ENCODE data around the gene SIKE1.
"Not testable (repeated sequence)": the region's sequence is repeated elsewhere in the genome, so short reads cannot be mapped to it uniquely, and the experiment has no call there.

SIKE1 gene

GRCh38 chr1:114755006-114755931, 25.2 kb downstream of the SIKE1 start:
- DNase-seq (ENCODE audit: low read depth): no peak

- DNase-seq (ENCODE audit: low read depth): not testable (repeated sequence)
Observed at GRCh38 chr1:114753702-114754101, 26.8 kb downstream of the SIKE1 start.

- no peak for DNase-seq (ENCODE audit: low read depth)
Observed at GRCh38 chr1:114753143-114753542, 27.3 kb downstream of the SIKE1 start.

GRCh38 chr1:114750780-114751179, 29.7 kb downstream of the SIKE1 start:
- DNase-seq (ENCODE audit: low read depth): no peak

- DNase-seq (ENCODE audit: low read depth): no peak
Observed at GRCh38 chr1:114749835-114750234, 30.6 kb downstream of the SIKE1 start.

- DNase-seq (ENCODE audit: low read depth): no peak
Observed at GRCh38 chr1:114746450-114747121, 33.9 kb downstream of the SIKE1 start.

GRCh38 chr1:114745291-114745690, 35.2 kb downstream of the SIKE1 start:
- DNase-seq (ENCODE audit: low read depth): no peak

- DNase-seq (ENCODE audit: low read depth): no peak
Observed at GRCh38 chr1:114741963-114742746, 38.3 kb downstream of the SIKE1 start.

- DNase-seq (ENCODE audit: low read depth): no peak
Observed at GRCh38 chr1:114740331-114740730, 40.2 kb downstream of the SIKE1 start.

- DNase-seq (ENCODE audit: low read depth): no peak
Observed at GRCh38 chr1:114737314-114737849, 43.1 kb downstream of the SIKE1 start.

- DNase-seq (ENCODE audit: low read depth): no peak
Observed at GRCh38 chr1:114735479-114735878, 45.0 kb downstream of the SIKE1 start.

- DNase-seq (ENCODE audit: low read depth): no peak
Observed at GRCh38 chr1:114729782-114730181, 50.7 kb downstream of the SIKE1 start.

- DNase-seq (ENCODE audit: low read depth): no peak
Observed at GRCh38 chr1:114728553-114728952, 51.9 kb downstream of the SIKE1 start.

GRCh38 chr1:114725230-114725629, 55.3 kb downstream of the SIKE1 start:
- DNase-seq (ENCODE audit: low read depth): no peak

- DNase-seq (ENCODE audit: low read depth): no peak
Observed at GRCh38 chr1:114723915-114724314, 56.6 kb downstream of the SIKE1 start.

- no peak for DNase-seq (ENCODE audit: low read depth)
Observed at GRCh38 chr1:114723457-114723856, 57.0 kb downstream of the SIKE1 start.

- no peak for DNase-seq (ENCODE audit: low read depth)
Observed at GRCh38 chr1:114720492-114720891, 60.0 kb downstream of the SIKE1 start.
